ENCODE measurements around the gene CEMP1.

Gene CEMP1

DNA sequence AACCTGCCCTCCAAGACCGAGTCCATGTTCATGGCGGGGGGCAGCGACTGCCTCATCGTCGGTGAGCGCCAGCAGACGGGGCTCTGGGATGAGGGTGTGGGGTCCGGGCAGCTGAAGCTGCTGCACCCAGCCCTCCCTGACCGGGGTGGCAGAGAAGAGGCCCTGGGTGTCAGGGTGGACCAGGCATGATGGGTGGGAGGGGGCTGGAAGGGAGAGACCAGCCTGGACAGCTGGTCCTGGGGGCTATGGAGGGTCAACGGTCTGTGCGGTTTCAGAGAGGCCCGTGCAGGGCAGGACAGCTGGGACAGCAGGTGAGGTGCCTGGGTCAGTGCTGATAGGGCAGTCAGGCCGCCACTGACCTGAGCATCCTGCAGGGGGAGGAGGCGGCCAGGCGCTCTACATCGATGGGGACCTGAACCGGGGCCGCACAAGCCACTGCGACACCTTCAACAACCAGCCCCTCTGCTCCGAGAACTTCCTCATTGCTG is 30.7 kb downstream of the CEMP1 start:
- no peak for DNase-seq

DNA sequence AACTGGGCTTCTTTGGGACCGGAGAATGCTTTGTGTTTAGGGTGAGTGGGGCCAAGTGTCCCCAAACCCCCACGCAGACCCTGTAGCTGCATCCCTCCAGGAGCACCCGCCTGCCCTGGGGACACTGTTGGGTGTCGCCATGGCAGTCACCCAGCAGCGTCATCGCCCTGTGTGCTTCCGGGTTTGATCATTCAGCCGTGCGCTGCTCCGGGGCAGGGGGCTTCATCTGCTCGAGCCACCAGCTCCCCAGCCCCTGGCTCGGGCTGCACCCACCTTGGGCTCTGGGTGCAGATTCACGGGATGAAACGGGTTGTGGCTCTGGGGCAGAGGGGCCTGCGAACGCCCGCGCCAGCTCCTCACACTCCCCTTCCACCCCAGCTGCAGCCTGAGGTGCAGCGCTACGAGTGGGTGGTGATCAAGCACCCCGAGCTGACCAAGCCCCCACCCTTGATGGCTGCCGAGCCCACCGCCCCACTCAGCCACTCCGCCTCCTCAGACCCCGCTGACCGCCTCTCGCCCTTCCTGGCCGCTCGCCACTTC is 31.2 kb downstream of the CEMP1 start:
- DNase-seq: no peak

DNA sequence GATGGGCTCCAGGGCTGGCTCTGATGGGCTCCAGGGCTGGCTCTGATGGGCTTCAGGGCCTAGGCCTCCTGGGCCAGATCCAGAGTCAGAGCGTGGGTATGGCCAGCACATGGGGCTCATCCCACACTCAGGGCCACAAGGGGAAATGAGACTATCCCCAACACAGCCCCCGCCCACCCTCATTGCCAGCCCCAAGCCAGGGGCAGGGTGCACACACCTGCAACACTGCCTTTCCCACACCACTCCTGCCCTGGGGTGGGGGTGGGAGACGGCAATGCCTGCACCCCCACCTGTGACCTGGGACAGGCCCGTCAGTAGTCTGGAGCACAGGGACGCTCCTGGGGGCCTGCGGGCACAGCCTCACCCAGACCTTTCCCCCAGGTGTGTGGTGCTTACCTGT is 31.8 kb downstream of the CEMP1 start:
- no peak for DNase-seq

- DNase-seq: no peak
Measured at GRCh38 chr16:2498531-2499253, 32.5 kb downstream of the CEMP1 start.

DNA sequence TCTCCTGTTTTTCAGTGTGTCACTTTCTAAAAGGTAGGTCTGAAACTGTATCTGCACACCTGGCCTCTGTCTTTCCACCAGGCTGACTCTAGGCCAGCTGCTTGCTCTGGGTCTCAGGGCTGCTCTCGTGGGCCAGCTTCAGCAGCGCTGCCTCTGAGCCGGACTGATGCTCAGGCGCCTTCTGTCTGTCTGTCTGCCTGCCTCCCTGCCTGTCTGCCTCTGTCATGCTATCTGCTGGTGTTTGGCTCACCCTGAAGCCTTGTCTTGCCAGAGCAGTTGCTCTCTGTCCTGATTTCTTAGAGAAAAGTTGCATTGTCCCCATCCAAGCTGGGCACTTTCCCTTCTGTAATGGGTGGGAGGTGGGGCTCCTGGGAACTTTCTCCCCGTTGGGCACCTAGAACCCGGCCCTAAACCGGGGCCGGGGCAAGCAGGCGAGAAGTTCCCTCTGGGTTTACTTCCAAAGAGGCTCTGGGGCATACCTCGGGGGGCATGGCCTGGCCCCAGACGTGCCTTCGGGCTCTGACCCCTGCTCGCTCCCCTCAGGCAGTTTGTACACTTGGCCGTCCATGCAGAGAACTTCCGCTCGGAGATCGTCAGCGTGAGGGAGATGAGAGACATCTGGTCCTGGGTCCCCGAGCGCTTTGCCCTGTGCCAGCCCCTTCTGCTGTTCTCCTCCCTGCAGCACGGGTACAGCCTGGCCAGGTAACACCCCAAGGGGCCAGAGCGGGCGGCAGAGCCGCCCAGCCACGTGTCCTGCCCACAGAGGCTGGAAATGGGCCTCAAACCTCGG is 33.3 kb downstream of the CEMP1 start:
- no peak for DNase-seq

DNA sequence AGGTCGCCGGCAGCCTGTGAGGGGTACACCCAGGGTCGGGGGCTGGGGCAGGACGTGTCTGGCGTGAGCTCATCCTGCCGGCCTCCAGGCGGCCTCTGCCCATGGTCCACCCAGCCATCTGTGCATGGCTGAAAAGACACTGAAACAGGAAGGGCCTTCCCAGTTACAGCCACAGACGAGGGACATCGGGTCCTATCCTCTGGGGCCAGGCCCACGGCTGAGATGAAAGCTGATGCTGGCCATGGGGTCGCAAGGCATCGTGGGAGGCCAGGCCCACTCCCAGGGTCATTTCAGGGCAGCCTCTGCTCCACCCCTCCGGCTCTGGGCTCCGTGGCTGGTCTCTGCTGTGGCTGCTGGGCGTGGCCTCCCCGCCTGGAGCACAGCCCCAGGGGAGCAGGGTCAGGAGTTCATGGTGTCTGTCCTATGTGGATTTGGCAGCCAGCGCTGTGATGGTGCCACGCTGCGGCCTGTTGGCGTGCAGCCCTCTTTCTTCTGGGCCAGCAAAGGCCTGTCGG is 34.0 kb downstream of the CEMP1 start:
- DNase-seq: no peak

DNA sequence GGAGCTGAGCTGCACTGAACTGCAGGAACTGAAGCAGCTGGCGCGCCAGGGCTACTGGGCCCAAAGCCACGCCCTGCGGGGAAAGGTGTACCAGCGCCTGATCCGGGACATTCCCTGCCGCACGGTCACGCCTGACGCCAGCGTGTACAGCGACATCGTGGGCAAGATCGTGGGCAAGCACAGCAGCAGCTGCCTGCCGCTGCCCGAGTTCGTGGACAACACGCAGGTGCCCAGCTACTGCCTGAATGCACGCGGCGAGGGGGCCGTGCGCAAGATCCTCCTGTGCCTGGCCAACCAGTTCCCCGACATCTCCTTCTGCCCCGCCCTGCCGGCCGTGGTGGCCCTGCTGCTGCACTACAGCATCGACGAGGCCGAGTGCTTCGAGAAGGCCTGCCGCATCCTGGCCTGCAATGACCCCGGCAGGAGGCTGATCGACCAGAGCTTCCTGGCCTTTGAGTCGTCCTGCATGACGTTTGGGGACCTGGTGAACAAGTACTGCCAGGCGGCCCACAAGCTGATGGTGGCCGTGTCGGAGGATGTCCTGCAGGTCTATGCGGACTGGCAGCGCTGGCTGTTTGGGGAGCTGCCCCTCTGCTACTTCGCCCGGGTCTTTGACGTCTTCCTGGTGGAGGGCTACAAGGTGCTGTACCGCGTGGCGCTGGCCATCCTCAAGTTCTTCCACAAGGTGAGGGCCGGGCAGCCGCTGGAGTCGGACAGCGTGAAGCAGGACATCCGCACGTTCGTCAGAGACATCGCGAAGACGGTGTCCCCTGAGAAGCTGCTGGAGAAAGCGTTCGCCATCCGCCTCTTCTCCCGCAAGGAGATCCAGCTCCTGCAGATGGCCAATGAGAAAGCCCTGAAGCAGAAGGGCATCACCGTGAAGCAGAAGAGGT is 34.7 kb downstream of the CEMP1 start:
- DNase-seq: no peak

DNA sequence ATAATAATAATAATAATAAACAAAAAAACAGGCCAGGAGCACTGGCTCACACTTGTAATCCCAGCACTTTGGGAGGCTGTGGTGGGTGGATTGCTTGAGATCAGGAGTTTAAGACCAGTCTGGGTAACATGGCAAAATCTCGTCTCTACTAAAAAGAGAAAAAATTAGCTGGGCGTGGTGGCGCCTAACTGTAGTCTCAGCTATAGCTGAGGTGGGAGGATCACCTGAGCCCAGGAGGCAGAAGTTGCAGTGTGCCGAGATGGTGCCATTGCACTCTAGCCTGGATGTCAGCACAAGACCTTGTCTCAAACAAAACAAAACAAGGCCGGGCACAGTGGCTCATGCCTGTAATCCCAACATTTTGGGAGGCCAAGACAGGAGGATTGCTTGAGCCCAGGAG is 36.2 kb downstream of the CEMP1 start:
- DNase-seq: no peak

- no peak for DNase-seq
Measured at GRCh38 chr16:2494616-2495015, 36.6 kb downstream of the CEMP1 start.

DNA sequence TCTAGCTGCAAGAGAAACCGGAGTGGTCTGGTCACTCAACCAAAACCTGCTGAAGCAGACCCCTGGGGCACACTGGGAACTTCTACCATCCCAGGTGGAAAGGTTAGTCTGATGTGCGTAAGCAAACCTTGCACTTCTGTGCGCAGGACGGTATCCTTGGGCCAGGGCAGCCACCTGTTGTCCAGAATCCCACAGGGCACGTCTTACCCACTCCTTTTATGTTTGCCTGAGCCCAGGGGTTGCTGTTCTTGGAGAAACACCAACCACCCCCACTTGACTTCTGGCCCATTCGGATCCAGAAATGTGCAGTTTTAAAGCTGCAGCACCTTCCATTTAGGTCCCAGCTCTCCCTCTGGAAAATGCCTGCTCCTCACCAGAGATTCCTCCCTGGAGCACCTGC is 37.6 kb downstream of the CEMP1 start:
- DNase-seq: no peak

- no peak for DNase-seq
Measured at GRCh38 chr16:2492292-2492691, 38.9 kb downstream of the CEMP1 start.

DNA sequence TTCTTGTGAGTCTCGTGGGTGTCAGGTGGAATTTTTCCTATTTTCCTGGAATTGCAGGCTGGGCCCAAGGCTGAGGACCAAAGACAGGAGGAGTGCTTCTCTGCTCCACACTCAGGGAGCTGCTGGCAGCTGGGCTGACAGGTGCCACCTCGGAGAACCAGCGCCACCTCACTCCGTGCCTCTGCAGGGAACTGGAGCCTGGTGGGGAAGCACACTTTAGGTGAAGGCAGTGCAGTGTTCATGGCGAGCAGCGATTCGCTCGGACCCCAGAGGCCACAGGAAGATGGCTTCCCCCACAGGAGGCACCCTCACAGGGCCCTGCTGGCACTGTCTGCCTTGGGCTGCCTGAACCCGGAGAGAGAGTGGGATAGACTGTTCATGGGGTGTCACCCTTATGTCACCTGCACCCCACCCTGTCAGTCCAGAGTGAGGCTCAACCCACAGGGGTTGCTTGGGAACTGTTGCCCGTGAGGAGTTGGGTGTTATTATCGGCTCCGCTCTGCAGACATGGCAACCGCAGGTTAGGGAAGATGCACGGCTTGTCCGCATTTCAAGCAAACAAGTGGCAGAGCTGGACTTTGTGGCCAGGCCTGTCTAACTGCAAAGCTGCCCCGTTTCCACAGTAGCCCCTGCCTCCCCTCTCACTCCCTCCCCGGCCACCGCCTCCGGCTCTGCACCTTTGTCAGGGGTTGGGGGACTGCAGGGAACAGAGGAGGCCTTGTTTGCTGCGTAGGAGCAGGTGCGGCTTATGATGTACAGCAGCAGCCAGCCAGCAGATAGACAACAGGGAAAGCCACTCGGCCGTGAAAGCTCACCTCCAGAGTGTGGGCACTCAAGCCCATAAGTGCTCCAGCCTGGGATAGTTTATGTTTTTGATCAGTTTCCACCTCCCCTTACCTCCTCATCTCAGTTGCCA is 40.8 kb downstream of the CEMP1 start:
- no peak for DNase-seq

DNA sequence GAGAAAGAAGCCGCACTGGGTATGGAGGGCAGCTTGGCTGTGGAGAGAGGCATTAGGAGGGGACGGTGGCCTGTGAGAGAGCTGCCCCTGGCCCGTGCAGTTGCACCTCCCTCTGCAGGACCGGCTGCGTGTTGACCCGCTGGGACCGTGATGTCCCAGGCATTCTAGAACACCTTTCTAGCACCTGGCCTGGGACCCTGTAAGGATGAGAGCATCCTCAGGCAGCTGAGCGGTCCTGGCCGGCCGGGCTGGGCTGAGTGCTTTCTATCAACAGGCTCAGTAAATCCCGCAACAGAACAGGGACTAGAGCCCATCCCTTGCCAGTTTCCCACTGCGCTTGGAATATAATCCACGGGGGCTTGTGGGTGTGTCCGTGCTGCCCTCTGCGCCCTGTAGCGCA is 41.6 kb downstream of the CEMP1 start:
- DNase-seq: no peak

GRCh38 chr16:2487903-2488531 is 43.2 kb downstream of the CEMP1 start:
- peak; percentile 24 for DNase-seq

DNA sequence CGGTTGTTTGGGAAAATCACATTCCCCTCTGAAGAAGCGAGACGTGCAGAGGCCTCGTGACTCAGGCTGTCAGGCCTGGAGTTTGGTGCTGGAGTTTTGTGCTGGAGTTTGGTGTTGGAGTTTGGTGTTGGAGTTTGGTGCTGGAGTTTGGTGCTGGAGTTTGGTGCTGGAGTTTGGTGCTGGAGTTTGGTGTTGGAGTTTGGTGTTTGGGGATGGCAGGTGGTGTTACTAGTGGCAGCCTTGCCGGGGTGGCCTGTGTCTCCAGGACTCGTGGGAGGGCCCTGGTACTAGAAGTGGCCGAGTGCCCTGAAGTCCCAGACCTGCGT is 43.7 kb downstream of the CEMP1 start:
- DNase-seq: no peak

DNA sequence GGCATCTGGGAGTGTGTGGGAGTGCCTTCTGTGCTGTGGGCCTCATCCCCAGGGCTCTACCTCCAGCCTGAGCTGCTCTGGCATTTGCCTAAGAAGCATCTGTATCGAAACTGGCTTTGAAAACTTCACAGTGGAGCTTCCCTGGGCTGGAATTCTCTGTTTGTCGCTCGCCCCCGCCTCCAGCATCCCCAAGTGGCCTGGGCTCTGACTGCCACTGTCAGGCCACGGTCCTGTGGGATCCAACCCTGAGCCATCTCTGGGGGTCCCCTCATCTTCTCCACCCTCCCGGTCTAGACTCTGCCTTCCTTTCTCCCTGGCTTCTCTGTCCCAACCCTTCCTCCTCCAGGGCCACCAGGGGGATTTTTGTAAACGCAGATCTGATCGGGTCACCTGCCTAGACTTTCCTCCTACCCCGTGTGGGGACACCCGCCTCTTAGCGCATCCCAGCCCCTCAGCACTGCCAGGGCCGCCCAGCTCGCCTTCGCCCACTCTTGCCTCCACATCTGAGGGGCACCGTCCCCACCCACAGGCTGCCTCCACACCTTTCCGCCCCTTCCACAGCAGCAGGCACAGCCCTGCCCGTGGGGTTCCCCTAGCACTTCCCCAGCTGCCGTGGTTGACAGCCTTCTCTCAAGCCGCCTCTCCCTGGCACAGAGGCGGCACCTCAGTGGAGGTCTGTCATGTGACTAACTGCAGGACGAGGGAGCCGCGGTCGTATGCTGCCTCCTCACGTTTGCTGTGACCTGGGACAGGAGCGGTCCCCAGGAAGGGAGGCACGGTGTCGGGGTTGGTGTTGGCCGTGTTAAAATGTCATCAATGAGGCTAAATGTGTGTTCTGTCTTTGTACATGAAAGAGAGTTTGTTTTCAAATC is 44.3 kb downstream of the CEMP1 start:
- peak; percentile 88 for DNase-seq

DNA sequence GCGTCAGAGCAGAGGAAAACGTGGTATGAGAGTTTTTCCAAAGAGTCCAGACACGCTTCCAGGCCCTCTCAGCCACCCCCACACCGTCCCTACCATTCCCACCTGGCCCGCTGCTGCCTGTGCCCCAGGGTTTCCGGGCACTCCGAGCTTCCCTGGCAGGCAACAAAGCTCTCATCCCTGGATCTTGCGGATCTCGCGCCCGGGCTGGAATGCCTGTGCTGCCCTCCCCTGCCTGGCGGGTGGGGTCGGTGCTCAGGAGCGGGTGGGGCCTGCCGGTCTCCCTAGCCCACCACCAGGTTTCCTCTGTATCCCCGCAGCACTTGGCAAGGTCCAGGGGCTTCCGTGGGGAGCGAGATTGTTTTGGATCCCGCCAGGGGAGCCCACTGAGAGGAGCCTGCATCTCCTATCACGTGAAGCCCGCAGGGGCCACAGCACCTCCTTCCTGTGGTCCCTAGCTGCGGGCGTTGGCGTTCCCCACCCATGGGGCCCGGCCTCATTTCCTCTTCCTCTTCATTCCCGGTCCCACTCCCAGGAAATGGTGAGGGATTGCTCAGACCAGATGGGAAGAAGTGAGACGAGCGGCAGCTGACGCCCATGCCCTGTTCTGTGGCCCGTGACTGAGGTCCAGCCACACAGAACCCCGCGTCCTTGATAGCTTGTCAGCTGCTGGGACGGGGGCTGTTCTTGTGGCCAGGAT is 45.2 kb downstream of the CEMP1 start:
- DNase-seq: no peak

GRCh38 chr16:2484898-2485508 is 46.2 kb downstream of the CEMP1 start:
- no peak for DNase-seq
